Left ventricle myocardium inferior (tissue), 1 donor: Measurements from ENCODE around the gene RPS6KA2. TPM values are rescaled to one million over a fixed set of nuclear protein-coding genes. Genes with fewer than 3 reads are reported as not detected.

Experiments used
- DNase-seq: peaks from one replicate; pipeline ENCODE4 v3.0.0-alpha.2; 2020
- H3K27ac ChIP-seq: fragments of 200-600 bp; replicated peaks from 2 replicates; pipeline ENCODE4 v1.8.0; 2021
- H3K27me3 ChIP-seq: fragments of 200-600 bp; 2 replicates; pipeline ENCODE4 v1.8.0; 2021; ENCODE audit warnings: low read depth
- H3K36me3 ChIP-seq: fragments of 200-600 bp; 2 replicates; pipeline ENCODE4 v1.8.0; 2021
- H3K4me1 ChIP-seq: fragments of 200-600 bp; 2 replicates; pipeline ENCODE4 v1.8.0; 2021
- H3K4me3 ChIP-seq: fragments of 200-600 bp; 2 replicates; pipeline ENCODE4 v1.8.0; 2021; ENCODE audit warnings: mild to moderate bottlenecking, moderate library complexity
- H3K9me3 ChIP-seq: fragments of 200-600 bp; replicated peaks from 2 replicates; pipeline ENCODE4 v1.8.0; 2021
- CTCF ChIP-seq: fragments of 200-600 bp; IDR thresholded peaks from 2 replicates; pipeline ENCODE4 v1.8.0; 2021; ENCODE audit warnings: antibody characterized with exemption, mild to moderate bottlenecking, borderline replicate concordance
- intact Hi-C: fragments of 100-400 bp; cut with micrococcal nuclease; formaldehyde crosslinking; loops from one replicate; pipeline ENCODE4 v1.11.0; 2022
- total RNA-seq: library from RNA; stranded (reverse); fragmentation: NEBNext Ultra II Directional; extraction: Animal tissue kit (Norgen Biotek cat#: 25700); gene quantifications from one replicate; pipeline ENCODE4 v1.2.1, GENCODE V29; 2021
- donor health status: DM: no; HTN: yes; CAD: no; lungs with severe emphysema.

RPS6KA2 gene
- total RNA-seq, 1 donor from 2014 or later: 77.2 TPM

- no peak for DNase-seq
- Histone ChIP-seq H3K4me3 (no peak overlapping the region), H3K4me1 (no peaks in the 10 kb centered on the region), H3K27ac (no peak overlapping the region), H3K9me3 (no peaks in the 10 kb centered on the region), H3K36me3 (peaks cover 44% of the 10 kb centered on the region), H3K27me3 (no peaks in the 10 kb centered on the region)
- no peak for TF ChIP-seq CTCF
- intact Hi-C loops: no loop called here
Observed at GRCh38 chr6:166523782-166524559, 103.1 kb downstream of the RPS6KA2 start.

- H3K9me3 ChIP-seq: peaks cover 5% of the 10 kb centered on the region
- H3K36me3 ChIP-seq: peaks cover 39% of the 10 kb centered on the region
- no peaks in the 10 kb centered on the region for H3K27me3 ChIP-seq
- DNase-seq: no peak
- H3K4me1 ChIP-seq: peaks cover 4% of the 10 kb centered on the region
- intact Hi-C loops: no loop called here
- no peak overlapping the region for H3K27ac ChIP-seq
- no peak overlapping the region for H3K4me3 ChIP-seq
- no peak for TF ChIP-seq CTCF
Observed at GRCh38 chr6:166520905-166521834, 105.9 kb downstream of the RPS6KA2 start.

- no peaks in the 10 kb centered on the region for H3K27me3 ChIP-seq
- intact Hi-C loops: no loop called here
- TF ChIP-seq CTCF: no peak
- H3K4me1 ChIP-seq: peaks cover 17% of the 10 kb centered on the region
- H3K27ac ChIP-seq: no peak overlapping the region
- DNase-seq: no peak
- H3K4me3 ChIP-seq: no peak overlapping the region
- H3K9me3 ChIP-seq: peaks cover 5% of the 10 kb centered on the region
- H3K36me3 ChIP-seq: peaks cover 22% of the 10 kb centered on the region
Observed at GRCh38 chr6:166516251-166516884, 110.7 kb downstream of the RPS6KA2 start.

GRCh38 chr6:166515072-166515810 is 111.8 kb downstream of the RPS6KA2 start:
- intact Hi-C loops: no loop called here
- no peak overlapping the region for H3K27ac ChIP-seq
- H3K4me3 ChIP-seq: no peak overlapping the region
- H3K9me3 ChIP-seq: peaks cover 5% of the 10 kb centered on the region
- TF ChIP-seq CTCF: peak; percentile 29
- peaks cover 22% of the 10 kb centered on the region for H3K36me3 ChIP-seq
- H3K4me1 ChIP-seq: peaks cover 17% of the 10 kb centered on the region
- DNase-seq: no peak
- no peaks in the 10 kb centered on the region for H3K27me3 ChIP-seq

- Histone ChIP-seq H3K4me1 (peaks cover 17% of the 10 kb centered on the region), H3K27ac (no peak overlapping the region), H3K9me3 (peaks cover 5% of the 10 kb centered on the region), H3K36me3 (peaks cover 32% of the 10 kb centered on the region), H3K4me3 (no peak overlapping the region), H3K27me3 (no peaks in the 10 kb centered on the region)
- DNase-seq: no peak
- peak; percentile 31 for TF ChIP-seq CTCF
- intact Hi-C loops: no loop called here
Observed at GRCh38 chr6:166514196-166514595, 112.9 kb downstream of the RPS6KA2 start.
